Hematopoietic multipotent progenitor cell treated with erythropoietin and hydrocortisone succinate and interleukin-3 and kit ligand, for 4 days (in vitro differentiated cells): Measurements from ENCODE around the gene ASGR1.

Source experiments
- DNase-seq: peaks from one replicate; pipeline ENCODE4 v3.0.0-alpha.2; 2015

Gene ASGR1

GRCh38 chr17:7216242-7217112 lies 37.3 kb upstream of the ASGR1 start:
- DNase-seq: no peak

- peak; percentile 49 for DNase-seq
Measured at GRCh38 chr17:7215652-7216180, 36.5 kb upstream of the ASGR1 start.

GRCh38 chr17:7215136-7215638 lies 36.0 kb upstream of the ASGR1 start:
- DNase-seq: no peak

GRCh38 chr17:7214300-7215135 lies 35.3 kb upstream of the ASGR1 start:
- DNase-seq: peak; percentile 100

GRCh38 chr17:7213895-7214299 lies 34.7 kb upstream of the ASGR1 start:
- DNase-seq: peak; percentile 91

- no peak for DNase-seq
Measured at GRCh38 chr17:7211491-7212273, 32.5 kb upstream of the ASGR1 start.

- DNase-seq: no peak
Measured at GRCh38 chr17:7208754-7209460, 29.7 kb upstream of the ASGR1 start.

- no peak for DNase-seq
Measured at GRCh38 chr17:7208027-7208571, 28.9 kb upstream of the ASGR1 start.

- DNase-seq: no peak
Measured at GRCh38 chr17:7207120-7208001, 28.2 kb upstream of the ASGR1 start.

- no peak for DNase-seq
Measured at GRCh38 chr17:7205561-7205960, 26.4 kb upstream of the ASGR1 start.

GRCh38 chr17:7204828-7205461 lies 25.8 kb upstream of the ASGR1 start:
- peak; percentile 91 for DNase-seq

GRCh38 chr17:7204336-7204735 lies 25.2 kb upstream of the ASGR1 start:
- DNase-seq: no peak

- no peak for DNase-seq
Measured at GRCh38 chr17:7203391-7203790, 24.2 kb upstream of the ASGR1 start.

GRCh38 chr17:7196651-7197401 lies 17.7 kb upstream of the ASGR1 start:
- no peak for DNase-seq

- DNase-seq: no peak
Measured at GRCh38 chr17:7195971-7196370, 16.8 kb upstream of the ASGR1 start.

GRCh38 chr17:7192271-7192937 lies 13.2 kb upstream of the ASGR1 start:
- no peak for DNase-seq

GRCh38 chr17:7191571-7192270 lies 12.6 kb upstream of the ASGR1 start:
- DNase-seq: peak; percentile 63

GRCh38 chr17:7191069-7191468 lies 11.9 kb upstream of the ASGR1 start:
- no peak for DNase-seq
